K562 (cell line): ENCODE results near the gene HOATZ.

Experiments used
- CEBPZ ChIP-seq: fragments of 150-350 bp; IDR thresholded peaks from 2 replicates; pipeline ENCODE4 v1.6.1; 2014; ENCODE audit warnings: low read depth, mild to moderate bottlenecking, low read length, borderline replicate concordance
- ESRRA ChIP-seq: fragments of 450-650 bp; IDR thresholded peaks from 2 replicates; pipeline ENCODE4 v1.6.1; 2014; ENCODE audit warnings: low read depth, mild to moderate bottlenecking, moderate library complexity, borderline replicate concordance
- EZH2 ChIP-seq: IDR thresholded peaks from 2 replicates; pipeline ENCODE4 v1.6.1; 2012; ENCODE audit warnings: low read depth, mild to moderate bottlenecking, inconsistent platforms, low read length, borderline replicate concordance
- HMG20A ChIP-seq: fragments of 450-650 bp; formaldehyde crosslinking; conservative IDR thresholded peaks from 2 replicates; pipeline ENCODE4 v1.4.0; 2020; ENCODE audit warnings: mild to moderate bottlenecking, mixed read lengths
- NR4A1 ChIP-seq, 2 experiments: fragments of 250-450 bp in 1 of 2; fragments of 450-650 bp in 1 of 2; sonication (Bioruptor Pico) in 1 of 2; IDR thresholded peaks; 2 replicates each; pipeline versions ENCODE4 v1.4.0 to v1.6.1; 2016 to 2020; ENCODE audit warnings: mild to moderate bottlenecking in 2 of 2, missing compliant biosample characterization in 1 of 2, missing genetic modification characterization in 1 of 2, moderate library complexity in 1 of 2
- RAD51 ChIP-seq: fragments of 450-650 bp; IDR thresholded peaks from 2 replicates; pipeline ENCODE4 v1.7.1; 2016; ENCODE audit warnings: low read depth, mild to moderate bottlenecking, borderline replicate concordance
- YBX1 ChIP-seq: fragments of 450-650 bp; IDR thresholded peaks from 2 replicates; pipeline ENCODE4 v1.7.1; 2016; ENCODE audit warnings: mild to moderate bottlenecking
- ZNF76 ChIP-seq: fragments of 250-450 bp; sonication (Bioruptor Pico); IDR thresholded peaks from 2 replicates; pipeline ENCODE4 v1.4.0; 2020; ENCODE audit warnings: mild to moderate bottlenecking, moderate library complexity, borderline replicate concordance
- TF ChIP-seq, protein P1 (sequence below), 2 experiments: fragments of 450-650 bp in 1 of 2; sonication (generic) in 1 of 2; formaldehyde crosslinking in 1 of 2; IDR thresholded peaks; 2 replicates each; pipeline versions ENCODE4 v1.7.1 to v1.9.0; 2016 to 2022; ENCODE audit warnings: inconsistent platforms in 1 of 2, mild to moderate bottlenecking in 1 of 2, missing genetic modification reagents in 1 of 2
- TF ChIP-seq, protein P2 (sequence below): fragments of 450-650 bp; IDR thresholded peaks from 2 replicates; pipeline ENCODE4 v1.7.1; 2018; ENCODE audit warnings: mild to moderate bottlenecking, low read depth; ENCODE audit not compliant: partially characterized antibody

DNA sequence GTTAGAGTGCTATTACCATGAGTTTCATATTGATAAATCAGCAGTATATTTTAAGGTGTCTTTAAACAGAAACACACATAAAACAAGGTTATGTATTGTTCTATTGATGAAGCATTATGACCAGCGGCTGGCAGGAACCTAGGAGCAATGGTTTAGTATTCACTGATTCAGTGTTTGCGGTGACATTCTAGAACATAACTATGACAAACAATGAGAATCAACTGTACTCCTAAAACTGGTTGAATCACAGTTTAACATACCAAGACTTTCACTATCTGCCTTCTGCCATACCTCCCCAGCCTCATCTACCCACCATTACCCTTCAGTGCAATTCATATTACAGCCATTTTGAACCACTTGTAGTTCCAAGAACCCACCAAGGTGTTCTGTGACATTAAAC is 8.8 kb downstream of the HOATZ start:
- TF ChIP-seq CEBPZ (no peak), HMG20A (CRISPR knock-in tag) (no peak), ESRRA (no peak), RAD51 (no peak), YBX1 (no peak), ZNF76 (CRISPR knock-in tag) (no peak), EZH2 (no peak), NR4A1 (CRISPR knock-in tag; IDR thresholded peaks at IDR 0.05) (no peak), NR4A1 (tag; IDR thresholded peaks at IDR 0.05) (no peak)
- TF ChIP-seq, protein P1, sequence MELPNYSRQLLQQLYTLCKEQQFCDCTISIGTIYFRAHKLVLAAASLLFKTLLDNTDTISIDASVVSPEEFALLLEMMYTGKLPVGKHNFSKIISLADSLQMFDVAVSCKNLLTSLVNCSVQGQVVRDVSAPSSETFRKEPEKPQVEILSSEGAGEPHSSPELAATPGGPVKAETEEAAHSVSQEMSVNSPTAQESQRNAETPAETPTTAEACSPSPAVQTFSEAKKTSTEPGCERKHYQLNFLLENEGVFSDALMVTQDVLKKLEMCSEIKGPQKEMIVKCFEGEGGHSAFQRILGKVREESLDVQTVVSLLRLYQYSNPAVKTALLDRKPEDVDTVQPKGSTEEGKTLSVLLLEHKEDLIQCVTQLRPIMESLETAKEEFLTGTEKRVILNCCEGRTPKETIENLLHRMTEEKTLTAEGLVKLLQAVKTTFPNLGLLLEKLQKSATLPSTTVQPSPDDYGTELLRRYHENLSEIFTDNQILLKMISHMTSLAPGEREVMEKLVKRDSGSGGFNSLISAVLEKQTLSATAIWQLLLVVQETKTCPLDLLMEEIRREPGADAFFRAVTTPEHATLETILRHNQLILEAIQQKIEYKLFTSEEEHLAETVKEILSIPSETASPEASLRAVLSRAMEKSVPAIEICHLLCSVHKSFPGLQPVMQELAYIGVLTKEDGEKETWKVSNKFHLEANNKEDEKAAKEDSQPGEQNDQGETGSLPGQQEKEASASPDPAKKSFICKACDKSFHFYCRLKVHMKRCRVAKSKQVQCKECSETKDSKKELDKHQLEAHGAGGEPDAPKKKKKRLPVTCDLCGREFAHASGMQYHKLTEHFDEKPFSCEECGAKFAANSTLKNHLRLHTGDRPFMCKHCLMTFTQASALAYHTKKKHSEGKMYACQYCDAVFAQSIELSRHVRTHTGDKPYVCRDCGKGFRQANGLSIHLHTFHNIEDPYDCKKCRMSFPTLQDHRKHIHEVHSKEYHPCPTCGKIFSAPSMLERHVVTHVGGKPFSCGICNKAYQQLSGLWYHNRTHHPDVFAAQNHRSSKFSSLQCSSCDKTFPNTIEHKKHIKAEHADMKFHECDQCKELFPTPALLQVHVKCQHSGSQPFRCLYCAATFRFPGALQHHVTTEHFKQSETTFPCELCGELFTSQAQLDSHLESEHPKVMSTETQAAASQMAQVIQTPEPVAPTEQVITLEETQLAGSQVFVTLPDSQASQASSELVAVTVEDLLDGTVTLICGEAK (IDR thresholded peaks at IDR 0.05) = no peak
- TF ChIP-seq, protein P1 (CRISPR knock-in tag; IDR thresholded peaks at IDR 0.05) = no peak
- TF ChIP-seq, protein P2, sequence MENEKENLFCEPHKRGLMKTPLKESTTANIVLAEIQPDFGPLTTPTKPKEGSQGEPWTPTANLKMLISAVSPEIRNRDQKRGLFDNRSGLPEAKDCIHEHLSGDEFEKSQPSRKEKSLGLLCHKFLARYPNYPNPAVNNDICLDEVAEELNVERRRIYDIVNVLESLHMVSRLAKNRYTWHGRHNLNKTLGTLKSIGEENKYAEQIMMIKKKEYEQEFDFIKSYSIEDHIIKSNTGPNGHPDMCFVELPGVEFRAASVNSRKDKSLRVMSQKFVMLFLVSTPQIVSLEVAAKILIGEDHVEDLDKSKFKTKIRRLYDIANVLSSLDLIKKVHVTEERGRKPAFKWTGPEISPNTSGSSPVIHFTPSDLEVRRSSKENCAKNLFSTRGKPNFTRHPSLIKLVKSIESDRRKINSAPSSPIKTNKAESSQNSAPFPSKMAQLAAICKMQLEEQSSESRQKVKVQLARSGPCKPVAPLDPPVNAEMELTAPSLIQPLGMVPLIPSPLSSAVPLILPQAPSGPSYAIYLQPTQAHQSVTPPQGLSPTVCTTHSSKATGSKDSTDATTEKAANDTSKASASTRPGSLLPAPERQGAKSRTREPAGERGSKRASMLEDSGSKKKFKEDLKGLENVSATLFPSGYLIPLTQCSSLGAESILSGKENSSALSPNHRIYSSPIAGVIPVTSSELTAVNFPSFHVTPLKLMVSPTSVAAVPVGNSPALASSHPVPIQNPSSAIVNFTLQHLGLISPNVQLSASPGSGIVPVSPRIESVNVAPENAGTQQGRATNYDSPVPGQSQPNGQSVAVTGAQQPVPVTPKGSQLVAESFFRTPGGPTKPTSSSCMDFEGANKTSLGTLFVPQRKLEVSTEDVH = no peak
